GM12878 (cell line): ENCODE data around the gene LHB. TPM values are rescaled to one million over a fixed set of nuclear protein-coding genes. Genes with fewer than 3 reads are reported as not detected.

Source experiments
- ATAC-seq: fragments of 200-7000 bp; cut with Tn5 transposase; 3 replicates; pipeline ENCODE4 v1.9.1; 2020; ENCODE audit warnings: mild to moderate bottlenecking, moderate library complexity
- BruUV-seq: library from RNA; stranded (reverse); fragments of 400-500 nt; replicated peaks from 2 replicates; lab custom pipeline; 2021; lab: Mats Ljungman, UMichigan
- CTCF ChIA-PET: fragments of 300-600 bp; sonication (Branson Sonifier 250); formaldehyde crosslinking; extraction: SDS; loops from one replicate; lab custom pipeline; 2021; ENCODE audit warnings: inconsistent platforms; lab: Yijun Ruan, JAX
- POLR2A ChIA-PET: fragments of 350-600 bp; formaldehyde crosslinking; extraction: SDS; loops from one replicate; lab custom pipeline; 2021; ENCODE audit warnings: inconsistent platforms; lab: Charles Lee
- RAD21 ChIA-PET: fragments of 300-600 bp; sonication (Branson Sonifier 250); formaldehyde crosslinking; loops from one replicate; lab custom pipeline; 2023; ENCODE audit warnings: antibody characterized with exemption; ENCODE audit not compliant: unreplicated experiment; lab: Charles Lee
- SMC1A ChIA-PET: fragments of 300-600 bp; sonication (Branson Sonifier 250); formaldehyde crosslinking; loops from one replicate; lab custom pipeline; 2023; ENCODE audit not compliant: unreplicated experiment, uncharacterized antibody; lab: Charles Lee
- DNase-seq: peaks from one replicate; pipeline ENCODE4 v3.0.0-alpha.2; 2011; ENCODE audit warnings: low read depth, low spot score
- FAIRE-seq: peaks from 3 replicates; lab custom pipeline; 2011; peaks lifted over from hg19 to GRCh38; lab: Jason Lieb, UNC
- H2AFZ ChIP-seq: 2 replicates; pipeline ENCODE4 v1.6.0; 2011; ENCODE audit warnings: low read depth, low read length, control low read depth; ENCODE audit not compliant: control insufficient read depth
- H3K27ac ChIP-seq: 2 replicates; pipeline ENCODE4 v1.5.1; 2011; ENCODE audit warnings: control low read depth; ENCODE audit not compliant: control insufficient read depth, insufficient read depth
- H3K27me3 ChIP-seq, 2 experiments: replicated peaks in 1 of 2; 2 replicates each; pipeline versions ENCODE4 v1.6.0 to v1.6.1; 2011; ENCODE audit warnings: low read length in 1 of 2; ENCODE audit not compliant: control insufficient read depth in 2 of 2, insufficient read depth in 2 of 2
- H3K36me3 ChIP-seq, 2 experiments: 2 replicates each; pipeline ENCODE4 v1.5.1; 2011; ENCODE audit warnings: low read length in 1 of 2; ENCODE audit not compliant: control insufficient read depth in 2 of 2, insufficient read depth in 2 of 2
- H3K4me1 ChIP-seq: 2 replicates; pipeline ENCODE4 v1.6.1; 2011; ENCODE audit warnings: mild to moderate bottlenecking, low read length, moderate library complexity, mixed read lengths; ENCODE audit not compliant: control insufficient read depth, insufficient read depth
- H3K4me2 ChIP-seq: 2 replicates; pipeline ENCODE4 v1.6.0; 2011; ENCODE audit warnings: control low read depth; ENCODE audit not compliant: control insufficient read depth, insufficient read depth
- H3K4me3 ChIP-seq: fragments of 200-600 bp; sonication (generic); 2 replicates; pipeline ENCODE4 v1.5.1; 2016
- H3K79me2 ChIP-seq: 2 replicates; pipeline ENCODE4 v1.6.0; 2011; ENCODE audit warnings: low read length; ENCODE audit not compliant: control insufficient read depth, insufficient read depth
- H3K9ac ChIP-seq: 2 replicates; pipeline ENCODE4 v1.8.0; 2011; ENCODE audit warnings: low read length, control low read depth, mixed read lengths; ENCODE audit not compliant: control insufficient read depth, insufficient read depth
- H3K9me3 ChIP-seq: replicated peaks from 3 replicates; pipeline ENCODE4 v1.5.1; 2011; ENCODE audit warnings: mild to moderate bottlenecking, low read length; ENCODE audit not compliant: control insufficient read depth, insufficient read depth
- H4K20me1 ChIP-seq: 2 replicates; pipeline ENCODE4 v1.6.0; 2011; ENCODE audit not compliant: control insufficient read depth, insufficient read depth
- CHD1 ChIP-seq: IDR thresholded peaks from 2 replicates; pipeline ENCODE4 v1.6.1; 2012; ENCODE audit warnings: low read depth, low read length, improper control_type of control experiment
- IRF3 ChIP-seq: fragments of 450-650 bp; IDR thresholded peaks from 2 replicates; pipeline ENCODE4 v1.6.1; 2014; ENCODE audit warnings: mild to moderate bottlenecking
- MXI1 ChIP-seq: fragments of 150-350 bp; IDR thresholded peaks from 2 replicates; pipeline ENCODE4 v1.6.1; 2011; ENCODE audit warnings: low read depth, mild to moderate bottlenecking, inconsistent platforms, low read length, improper control_type of control experiment
- NR2F1 ChIP-seq: fragments of 450-650 bp; conservative IDR thresholded peaks from 2 replicates; pipeline ENCODE4 v1.6.1; 2017; ENCODE audit warnings: mild to moderate bottlenecking
- POLR2A ChIP-seq: IDR thresholded peaks from 2 replicates; pipeline ENCODE4 v1.6.1; 2011; ENCODE audit warnings: low read depth, mild to moderate bottlenecking, low read length
- ZBTB11 ChIP-seq: fragments of 450-650 bp; formaldehyde crosslinking; IDR thresholded peaks from 2 replicates; pipeline ENCODE4 v1.5.0; 2022; ENCODE audit warnings: mild to moderate bottlenecking, missing genetic modification characterization
- WGBS: methylation state at CpG from one replicate; pipeline ENCODE4 v1.1.6; 2016; ENCODE audit warnings: low lambda C conversion rate; ENCODE audit not compliant: insufficient replicate concordance, insufficient coverage; ENCODE audit errors: missing lambda C conversion rate; 5-methylcytosine and 5-hydroxymethylcytosine counted together
- in situ Hi-C: fragments of 300-500 bp; cut with MboI; formaldehyde crosslinking; loops from 9 replicates; pipeline ENCODE4 v1.14.3; 2018; ENCODE audit warnings: mixed read lengths
- intact Hi-C: fragments of 100-400 bp; cut with micrococcal nuclease; formaldehyde crosslinking; loops from one replicate; pipeline ENCODE4 v1.14.2; 2022; ENCODE audit not compliant: unreplicated experiment
- polyA plus RNA-seq, 11 experiments: library from polyadenylated mRNA; depleted of rRNA in 4 of 11; unstranded in 6 of 11; stranded (reverse) in 5 of 11; fragments of >200 nt; fragmentation: Nextera tagmentation in 4 of 11; fragmentation: Illumina TruSeq in 1 of 11; extraction: Ambion mirVana in 4 of 11; extraction: Trizol in 1 of 11; gene quantifications; 1 replicate in 1 of 11; 2 replicates in 10 of 11; pipeline versions ENCODE4 v1.2.1 to v1.2.3, GENCODE V29; 2011 to 2016; ENCODE audit warnings: inconsistent platforms in 2 of 11, missing spikeins in 2 of 11, low read depth in 1 of 11
- total RNA-seq, 4 experiments: library from RNA; depleted of rRNA in 3 of 4; stranded (reverse); fragments of >200 nt in 3 of 4; fragmentation: Illumina TruSeq in 1 of 4; extraction: Trizol in 1 of 4; gene quantifications; 2 replicates each; pipeline versions ENCODE4 v1.2.1 to v1.2.3, GENCODE V29; 2013 to 2021
- TF ChIP-seq, protein P1 (sequence below): fragments of 450-650 bp; IDR thresholded peaks from 2 replicates; pipeline ENCODE4 v1.6.1; 2017; ENCODE audit warnings: mild to moderate bottlenecking, moderate library complexity
- TF ChIP-seq, protein P2 (sequence below): fragments of 450-650 bp; IDR thresholded peaks from 2 replicates; pipeline ENCODE4 v1.6.1; 2018; ENCODE audit warnings: borderline replicate concordance, mild to moderate bottlenecking; ENCODE audit not compliant: partially characterized antibody

Gene LHB
- total and polyA plus RNA-seq, 10 of the 15 experiments (the other 5 are each of a cell fraction or from before 2014, with no cell fraction given): 0.20 to 0.72 (median 0.46) TPM; not detected in 5

DNA sequence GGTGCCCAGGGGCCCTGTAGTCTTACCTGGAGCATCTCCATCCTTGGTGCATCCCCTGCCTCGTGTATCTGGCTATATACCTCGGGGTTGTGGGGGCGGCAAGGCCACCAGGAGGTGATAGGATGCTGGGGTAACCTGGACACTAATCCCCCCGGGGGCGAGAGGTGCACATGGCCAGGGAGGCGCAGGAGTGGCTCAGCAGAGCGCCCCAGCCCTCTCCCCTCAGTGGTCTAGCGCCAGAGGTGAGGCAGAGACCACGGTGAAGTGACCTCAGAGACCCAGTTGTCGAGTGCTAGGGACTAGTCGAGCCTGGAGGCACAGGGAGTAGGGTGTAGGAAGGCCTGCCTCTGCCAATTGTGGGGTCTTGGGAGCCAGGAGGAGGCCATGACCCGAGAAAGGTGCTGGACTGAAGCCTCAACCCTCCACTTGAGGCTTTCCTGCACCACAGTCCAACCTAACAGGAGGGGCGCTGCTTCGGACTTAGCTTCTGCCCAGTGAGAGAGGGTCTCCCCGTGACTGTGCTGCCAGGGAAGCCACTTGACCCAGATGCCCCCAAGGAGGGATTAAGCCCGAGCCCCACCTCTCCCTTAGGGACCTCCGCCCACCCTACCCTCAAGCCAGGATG is at the start of gene LHB (continued):
- TF ChIP-seq IRF3 (no peak), ZBTB11 (CRISPR knock-in tag) (no peak), NR2F1 (no peak)

DNA sequence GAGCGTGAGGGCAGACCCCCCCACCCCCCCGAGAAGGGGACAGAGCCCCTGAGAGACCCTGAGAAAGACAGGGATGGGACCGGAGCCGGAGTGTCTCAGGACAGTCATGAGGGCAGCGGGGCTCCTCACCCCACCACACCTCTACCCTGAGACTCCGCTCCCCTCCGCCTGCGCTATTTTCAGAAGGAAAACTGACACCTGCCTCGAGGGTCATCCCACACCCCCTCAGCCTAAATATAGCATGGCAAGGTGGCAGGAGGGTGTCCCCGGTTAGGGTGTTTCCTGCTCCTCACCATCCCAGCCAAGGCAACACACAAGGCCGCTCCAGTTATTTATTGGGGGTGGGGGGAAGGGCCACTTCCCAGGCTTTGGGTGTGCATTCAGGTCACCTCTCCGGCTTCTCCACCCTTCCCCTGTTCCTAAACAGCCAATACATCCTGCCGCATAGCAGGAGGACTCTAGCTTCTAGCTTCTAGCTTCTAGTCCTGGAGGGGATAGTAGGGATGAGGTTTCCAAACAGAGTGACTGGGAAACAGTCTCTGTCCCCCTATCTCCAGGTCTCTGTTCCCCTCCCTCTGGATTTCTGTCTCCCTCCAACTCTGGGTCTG is 49.1 kb upstream of the LHB start:
- H3K9me3 ChIP-seq: no peaks in the 10 kb centered on the region; the same call in 2 of the 3 replicates
- peaks cover 2 to 3% of the 10 kb centered on the region in 2 experiments for H3K27me3 ChIP-seq
- CTCF ChIA-PET: interaction anchor here (1.1 kb wide), 1 partner anchor 32 kb away, joined by 3 read pairs; no protein-coding TSS in a partner anchor
- no peaks in the 10 kb centered on the region for H3K36me3 ChIP-seq
- H3K79me2 ChIP-seq: no peaks in the 10 kb centered on the region
- SMC1A ChIA-PET: no interaction called here
- no peak overlapping the region for H3K27ac ChIP-seq
- no peak overlapping the region for H3K4me2 ChIP-seq
- H4K20me1 ChIP-seq: no peaks in the 10 kb centered on the region
- DNase-seq (no peak), ATAC-seq (no peak), FAIRE-seq (no peak)
- intact Hi-C loops (no loop called here), in situ Hi-C loops (no loop called here)
- WGBS: 15% methylated on average over 11 of the region's 13 CpGs
- H2AFZ ChIP-seq: no peak overlapping the region
- no peak overlapping the region for H3K9ac ChIP-seq
- POLR2A ChIA-PET: no interaction called here
- no peak overlapping the region for H3K4me3 ChIP-seq
- BruUV-seq: no TSS peak
- H3K4me1 ChIP-seq: no peaks in the 10 kb centered on the region
- RAD21 ChIA-PET: interaction anchor here (0.6 kb wide), 1 partner anchor 300 kb away, joined by 3 read pairs; no protein-coding TSS in a partner anchor
- TF ChIP-seq, protein P1, sequence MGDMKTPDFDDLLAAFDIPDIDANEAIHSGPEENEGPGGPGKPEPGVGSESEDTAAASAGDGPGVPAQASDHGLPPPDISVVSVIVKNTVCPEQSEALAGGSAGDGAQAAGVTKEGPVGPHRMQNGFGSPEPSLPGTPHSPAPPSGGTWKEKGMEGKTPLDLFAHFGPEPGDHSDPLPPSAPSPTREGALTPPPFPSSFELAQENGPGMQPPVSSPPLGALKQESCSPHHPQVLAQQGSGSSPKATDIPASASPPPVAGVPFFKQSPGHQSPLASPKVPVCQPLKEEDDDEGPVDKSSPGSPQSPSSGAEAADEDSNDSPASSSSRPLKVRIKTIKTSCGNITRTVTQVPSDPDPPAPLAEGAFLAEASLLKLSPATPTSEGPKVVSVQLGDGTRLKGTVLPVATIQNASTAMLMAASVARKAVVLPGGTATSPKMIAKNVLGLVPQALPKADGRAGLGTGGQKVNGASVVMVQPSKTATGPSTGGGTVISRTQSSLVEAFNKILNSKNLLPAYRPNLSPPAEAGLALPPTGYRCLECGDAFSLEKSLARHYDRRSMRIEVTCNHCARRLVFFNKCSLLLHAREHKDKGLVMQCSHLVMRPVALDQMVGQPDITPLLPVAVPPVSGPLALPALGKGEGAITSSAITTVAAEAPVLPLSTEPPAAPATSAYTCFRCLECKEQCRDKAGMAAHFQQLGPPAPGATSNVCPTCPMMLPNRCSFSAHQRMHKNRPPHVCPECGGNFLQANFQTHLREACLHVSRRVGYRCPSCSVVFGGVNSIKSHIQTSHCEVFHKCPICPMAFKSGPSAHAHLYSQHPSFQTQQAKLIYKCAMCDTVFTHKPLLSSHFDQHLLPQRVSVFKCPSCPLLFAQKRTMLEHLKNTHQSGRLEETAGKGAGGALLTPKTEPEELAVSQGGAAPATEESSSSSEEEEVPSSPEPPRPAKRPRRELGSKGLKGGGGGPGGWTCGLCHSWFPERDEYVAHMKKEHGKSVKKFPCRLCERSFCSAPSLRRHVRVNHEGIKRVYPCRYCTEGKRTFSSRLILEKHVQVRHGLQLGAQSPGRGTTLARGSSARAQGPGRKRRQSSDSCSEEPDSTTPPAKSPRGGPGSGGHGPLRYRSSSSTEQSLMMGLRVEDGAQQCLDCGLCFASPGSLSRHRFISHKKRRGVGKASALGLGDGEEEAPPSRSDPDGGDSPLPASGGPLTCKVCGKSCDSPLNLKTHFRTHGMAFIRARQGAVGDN: no peak
- TF ChIP-seq IRF3: no peak
- TF ChIP-seq POLR2A: no peak
- no peak for TF ChIP-seq MXI1
- TF ChIP-seq CHD1: no peak
- TF ChIP-seq, protein P2, sequence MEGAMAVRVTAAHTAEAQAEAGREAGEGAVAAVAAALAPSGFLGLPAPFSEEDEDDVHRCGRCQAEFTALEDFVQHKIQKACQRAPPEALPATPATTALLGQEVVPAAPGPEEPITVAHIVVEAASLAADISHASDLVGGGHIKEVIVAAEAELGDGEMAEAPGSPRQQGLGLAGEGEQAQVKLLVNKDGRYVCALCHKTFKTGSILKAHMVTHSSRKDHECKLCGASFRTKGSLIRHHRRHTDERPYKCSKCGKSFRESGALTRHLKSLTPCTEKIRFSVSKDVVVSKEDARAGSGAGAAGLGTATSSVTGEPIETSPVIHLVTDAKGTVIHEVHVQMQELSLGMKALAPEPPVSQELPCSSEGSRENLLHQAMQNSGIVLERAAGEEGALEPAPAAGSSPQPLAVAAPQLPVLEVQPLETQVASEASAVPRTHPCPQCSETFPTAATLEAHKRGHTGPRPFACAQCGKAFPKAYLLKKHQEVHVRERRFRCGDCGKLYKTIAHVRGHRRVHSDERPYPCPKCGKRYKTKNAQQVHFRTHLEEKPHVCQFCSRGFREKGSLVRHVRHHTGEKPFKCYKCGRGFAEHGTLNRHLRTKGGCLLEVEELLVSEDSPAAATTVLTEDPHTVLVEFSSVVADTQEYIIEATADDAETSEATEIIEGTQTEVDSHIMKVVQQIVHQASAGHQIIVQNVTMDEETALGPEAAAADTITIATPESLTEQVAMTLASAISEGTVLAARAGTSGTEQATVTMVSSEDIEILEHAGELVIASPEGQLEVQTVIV: no peak
